Tibial nerve (tissue), 4 donors: ENCODE results near the gene COL4A1. TPM values are rescaled to one million over a fixed set of nuclear protein-coding genes. Genes with fewer than 3 reads are reported as not detected.

Experiments
- DNase-seq, 2 donors: peaks; one replicate each; pipeline ENCODE4 v3.0.0-alpha.2; 2019; ENCODE audit warnings: low spot score in 2 of 2
- H3K27ac ChIP-seq, 4 donors: fragments of 200-600 bp; sonication (generic) in 3 of 4; one replicate each; pipeline ENCODE4 v1.5.1; 2017 to 2019; ENCODE audit warnings: mild to moderate bottlenecking in 1 of 4
- H3K27me3 ChIP-seq, 2 donors: fragments of 200-600 bp; sonication (generic) in 1 of 2; one replicate each; pipeline versions ENCODE4 v1.5.1 to v1.6.0; 2017 to 2019
- H3K36me3 ChIP-seq, 3 donors: fragments of 200-600 bp; sonication (generic); one replicate each; pipeline ENCODE4 v1.5.1; 2018 to 2019
- H3K4me1 ChIP-seq, 4 donors: fragments of 200-600 bp; sonication (generic) in 3 of 4; one replicate each; pipeline ENCODE4 v1.5.1; 2017 to 2019
- H3K4me3 ChIP-seq, 4 donors: fragments of 200-600 bp; sonication (generic) in 3 of 4; one replicate each; pipeline ENCODE4 v1.5.1; 2017 to 2019; ENCODE audit warnings: mild to moderate bottlenecking in 1 of 4, moderate library complexity in 1 of 4
- H3K9me3 ChIP-seq, 4 donors: fragments of 200-600 bp; sonication (generic) in 3 of 4; one replicate each; pipeline ENCODE4 v1.5.1; 2017 to 2019
- EP300 ChIP-seq, 2 donors: sonication (generic); formaldehyde crosslinking; IDR thresholded peaks; one replicate each; pipeline ENCODE4 v1.6.1; 2017; ENCODE audit warnings: antibody characterized with exemption in 2 of 2, mild to moderate bottlenecking in 1 of 2
- POLR2A ChIP-seq, 2 donors: fragments of 450-650 bp; IDR thresholded peaks; one replicate each; pipeline ENCODE4 v1.6.1; 2017; ENCODE audit warnings: antibody characterized with exemption in 2 of 2, mild to moderate bottlenecking in 2 of 2, moderate library complexity in 2 of 2
- WGBS, 2 donors: methylation state at CpG; one replicate each; pipeline ENCODE4 v1.1.5; 2018; 5-methylcytosine and 5-hydroxymethylcytosine counted together
- total RNA-seq, 4 donors: library from RNA; depleted of rRNA; stranded (reverse); fragments of >200 nt; gene quantifications; one replicate each; pipeline ENCODE4 v1.1.0, GENCODE V29; 2016
- TF ChIP-seq, protein P1 (sequence below), 5 experiments: fragments of 200-600 bp in 3 of 5; fragments of 450-650 bp in 2 of 5; sonication (generic) in 3 of 5; IDR thresholded peaks; one replicate each; pipeline ENCODE4 v1.5.1; 2016 to 2019; ENCODE audit warnings: antibody characterized with exemption in 5 of 5, mild to moderate bottlenecking in 3 of 5, moderate library complexity in 2 of 5

Gene COL4A1
- total RNA-seq, 4 donors from 2014 or later: 385 to 583 (median 526) TPM

DNA sequence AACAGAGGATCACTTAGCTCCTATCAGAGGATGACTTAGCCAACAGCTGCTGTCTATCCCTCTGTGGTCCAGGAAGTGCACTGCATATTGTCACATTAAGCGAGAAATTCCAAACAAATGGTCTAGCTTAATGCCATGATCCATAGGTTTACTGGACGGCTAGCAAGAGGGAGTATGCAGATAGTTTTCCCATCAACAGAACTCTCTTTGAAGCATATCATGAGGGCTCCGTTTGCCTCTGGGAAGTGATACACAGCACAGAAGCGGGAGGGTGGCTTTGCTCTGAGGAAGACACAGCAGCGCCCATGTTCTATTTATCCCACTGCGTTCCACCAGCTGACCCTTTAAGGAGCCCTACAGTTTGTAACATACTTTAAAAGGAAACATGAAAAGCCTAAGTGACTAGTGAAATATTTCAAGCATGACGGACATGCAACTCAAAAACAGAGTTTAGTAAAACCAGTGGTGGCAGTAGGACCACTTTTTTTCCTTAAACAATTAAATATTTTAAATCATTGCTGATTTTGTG lies 52.7 kb downstream of the COL4A1 start:
- Histone ChIP-seq H3K27me3 (no peaks in the 10 kb centered on the region), H3K36me3 (no peaks in the 10 kb centered on the region), H3K4me1 (peaks cover 0 to 76% (median 33%) of the 10 kb centered on the region in 4 donors), H3K27ac (peak overlapping the region in 3 of 4 donors; percentile 53 to 66 (median 55)), H3K4me3 (no peak overlapping the region), H3K9me3 (no peaks in the 10 kb centered on the region)
- no peak for DNase-seq
- WGBS, 2 donors: 46 to 56% methylated on average over 7 of the region's 7 CpGs
- TF ChIP-seq, protein P1, sequence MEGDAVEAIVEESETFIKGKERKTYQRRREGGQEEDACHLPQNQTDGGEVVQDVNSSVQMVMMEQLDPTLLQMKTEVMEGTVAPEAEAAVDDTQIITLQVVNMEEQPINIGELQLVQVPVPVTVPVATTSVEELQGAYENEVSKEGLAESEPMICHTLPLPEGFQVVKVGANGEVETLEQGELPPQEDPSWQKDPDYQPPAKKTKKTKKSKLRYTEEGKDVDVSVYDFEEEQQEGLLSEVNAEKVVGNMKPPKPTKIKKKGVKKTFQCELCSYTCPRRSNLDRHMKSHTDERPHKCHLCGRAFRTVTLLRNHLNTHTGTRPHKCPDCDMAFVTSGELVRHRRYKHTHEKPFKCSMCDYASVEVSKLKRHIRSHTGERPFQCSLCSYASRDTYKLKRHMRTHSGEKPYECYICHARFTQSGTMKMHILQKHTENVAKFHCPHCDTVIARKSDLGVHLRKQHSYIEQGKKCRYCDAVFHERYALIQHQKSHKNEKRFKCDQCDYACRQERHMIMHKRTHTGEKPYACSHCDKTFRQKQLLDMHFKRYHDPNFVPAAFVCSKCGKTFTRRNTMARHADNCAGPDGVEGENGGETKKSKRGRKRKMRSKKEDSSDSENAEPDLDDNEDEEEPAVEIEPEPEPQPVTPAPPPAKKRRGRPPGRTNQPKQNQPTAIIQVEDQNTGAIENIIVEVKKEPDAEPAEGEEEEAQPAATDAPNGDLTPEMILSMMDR (IDR thresholded peaks at IDR 0.05): no peak
- no peak for TF ChIP-seq EP300 (IDR thresholded peaks at IDR 0.05)
- no peak for TF ChIP-seq POLR2A (IDR thresholded peaks at IDR 0.05)

DNA sequence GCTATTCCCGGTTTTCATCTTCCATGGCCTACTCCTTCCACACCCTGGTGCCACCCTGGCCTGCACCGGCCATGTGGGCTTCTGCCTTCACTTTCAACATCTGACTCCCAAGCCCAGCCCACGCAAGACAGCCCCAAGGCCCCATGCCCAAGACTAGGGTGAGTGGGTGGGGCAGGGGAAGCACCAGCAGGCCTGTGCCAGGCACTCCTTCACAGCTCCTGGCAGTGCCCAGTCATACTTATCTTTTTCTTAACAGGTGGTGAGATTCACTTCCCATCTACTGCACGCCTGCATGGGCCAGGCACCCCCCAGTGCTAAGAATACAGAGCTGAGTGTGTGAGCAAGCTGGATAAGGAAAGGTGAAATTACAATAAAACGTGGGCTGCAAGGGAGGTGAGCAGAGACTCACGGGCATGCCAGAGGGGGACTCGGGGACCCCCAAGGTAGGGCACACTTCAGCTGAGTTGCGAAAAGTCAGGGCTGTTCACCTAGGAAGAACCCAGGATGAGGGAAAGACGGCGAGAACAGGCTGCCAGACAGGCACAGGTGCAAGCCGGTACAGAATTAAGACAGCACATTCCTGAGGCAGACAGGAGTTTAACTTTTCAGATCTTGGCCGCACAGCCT lies 55.7 kb downstream of the COL4A1 start:
- Histone ChIP-seq H3K27me3 (no peaks in the 10 kb centered on the region), H3K4me1 (peaks cover 0 to 79% (median 47%) of the 10 kb centered on the region in 4 donors), H3K9me3 (no peaks in the 10 kb centered on the region), H3K36me3 (no peaks in the 10 kb centered on the region), H3K4me3 (no peak overlapping the region), H3K27ac (peak overlapping the region; percentile 70 to 93 (median 83))
- 76 to 85% methylated on average over 12 of the region's 12 CpGs for WGBS, 2 donors
- DNase-seq: no peak
- TF ChIP-seq, protein P1 (IDR thresholded peaks at IDR 0.05): no peak
- TF ChIP-seq POLR2A (IDR thresholded peaks at IDR 0.05) (no peak), EP300 (IDR thresholded peaks at IDR 0.05) (no peak)

DNA sequence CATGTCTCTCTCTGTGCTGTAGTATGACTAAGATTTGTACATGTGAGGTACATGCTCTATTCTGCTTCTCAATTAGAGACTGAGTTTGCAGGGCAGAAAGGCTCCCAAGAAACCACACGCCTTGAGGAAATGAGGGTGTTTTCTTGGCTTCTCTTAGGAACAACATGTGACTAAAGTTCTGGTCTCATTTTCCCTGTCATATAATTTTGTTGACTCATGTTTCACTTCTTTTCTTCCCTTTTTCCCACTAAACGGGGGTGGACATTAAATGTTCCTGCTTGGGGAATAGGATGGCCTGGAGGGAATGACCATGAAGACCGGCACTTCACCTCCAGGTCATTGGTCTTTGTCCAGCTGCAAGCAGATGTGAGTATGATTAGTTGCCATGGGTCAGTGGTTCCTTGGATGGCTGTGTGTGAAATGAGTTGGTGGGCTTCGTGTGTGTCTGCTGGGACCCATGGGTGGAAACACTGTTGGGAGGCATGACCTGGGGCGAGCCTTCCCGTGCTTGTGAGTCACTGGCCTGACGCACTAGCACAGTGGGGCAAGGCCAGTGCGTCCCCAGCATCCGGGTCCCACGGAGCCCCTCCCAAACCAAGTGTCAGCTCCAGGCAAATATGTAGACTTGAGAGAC lies 56.6 kb downstream of the COL4A1 start:
- Histone ChIP-seq H3K4me3 (no peak overlapping the region), H3K4me1 (peaks cover 0 to 83% (median 53%) of the 10 kb centered on the region in 4 donors)
- WGBS, 2 donors: 32 to 45% methylated on average over 10 of the region's 10 CpGs

DNA sequence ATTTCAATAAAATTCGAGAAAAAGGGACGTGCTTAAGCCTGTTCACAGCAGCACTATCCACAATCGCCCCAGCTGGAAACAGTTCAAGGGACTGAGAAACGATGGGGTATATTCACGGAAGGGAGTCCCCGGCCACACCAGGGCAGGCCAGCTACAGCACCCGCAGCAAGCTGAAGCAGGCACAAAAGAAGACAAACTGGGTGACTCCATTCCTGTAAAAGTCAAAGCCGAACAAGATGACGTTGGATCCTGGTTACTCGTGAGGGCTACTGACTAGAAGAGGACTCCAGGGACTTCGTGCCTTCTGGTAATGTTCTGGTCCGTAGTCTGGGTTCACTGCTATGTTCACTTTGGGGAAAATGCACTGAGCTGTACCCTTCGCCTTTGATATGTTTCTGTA lies 57.6 kb downstream of the COL4A1 start:
- 75 to 77% methylated on average over 13 of the region's 13 CpGs for WGBS, 2 donors
- H3K27ac ChIP-seq: peak overlapping the region; percentile 36 to 93 (median 81)
- H3K27me3 ChIP-seq: no peaks in the 10 kb centered on the region
- DNase-seq: no peak
- H3K36me3 ChIP-seq: no peaks in the 10 kb centered on the region
- H3K4me3 ChIP-seq: no peak overlapping the region
- peaks cover 0 to 84% (median 58%) of the 10 kb centered on the region in 4 donors for H3K4me1 ChIP-seq
- no peaks in the 10 kb centered on the region for H3K9me3 ChIP-seq
- TF ChIP-seq, protein P1 (IDR thresholded peaks at IDR 0.05): no peak
- TF ChIP-seq POLR2A (IDR thresholded peaks at IDR 0.05): no peak
- peak in 1 of 2 donors; percentile 40 for TF ChIP-seq EP300 (IDR thresholded peaks at IDR 0.05)

More for the DNA sequence above, 56.6 kb downstream of the COL4A1 start:
- TF ChIP-seq EP300 (IDR thresholded peaks at IDR 0.05) (peak; percentile 51 to 91), POLR2A (IDR thresholded peaks at IDR 0.05) (no peak)
- Histone ChIP-seq H3K27me3 (no peaks in the 10 kb centered on the region), H3K36me3 (no peaks in the 10 kb centered on the region), H3K9me3 (no peaks in the 10 kb centered on the region), H3K27ac (peak overlapping the region; percentile 70 to 93 (median 83))
- DNase-seq: peak; percentile 54 to 61

DNA sequence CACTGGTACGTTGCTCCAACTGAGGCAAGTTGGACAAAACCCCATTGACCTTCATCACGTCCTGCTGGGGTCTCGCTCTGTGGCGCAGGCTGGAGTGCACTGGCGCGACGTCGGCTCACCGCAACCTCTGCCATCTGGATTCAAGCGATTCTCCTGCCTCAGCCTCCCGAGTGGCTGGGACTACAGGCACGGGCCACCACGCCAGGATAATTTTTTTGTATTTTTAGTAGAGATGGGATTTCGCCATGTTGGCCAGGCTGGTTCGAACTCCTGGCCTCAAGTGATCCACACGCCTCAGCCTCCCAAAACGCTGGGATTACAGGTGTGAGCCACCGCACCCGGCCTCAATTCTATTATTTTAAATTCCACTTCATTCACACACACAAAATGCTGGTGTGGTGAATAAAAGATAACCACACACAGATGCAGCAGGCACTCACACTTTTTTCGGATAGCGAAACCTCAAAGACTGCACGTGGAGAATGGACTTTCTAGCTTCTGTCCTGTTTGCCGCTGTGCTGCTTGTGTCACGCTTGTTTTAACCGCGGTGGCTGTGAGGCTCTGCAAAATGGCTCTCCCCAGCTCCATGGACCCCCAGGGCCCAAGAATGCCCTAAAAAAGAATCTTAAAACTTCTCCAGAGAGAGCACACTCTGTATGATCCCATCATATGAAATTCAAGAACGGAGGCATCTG lies 58.4 kb downstream of the COL4A1 start:
- Histone ChIP-seq H3K9me3 (no peaks in the 10 kb centered on the region), H3K27me3 (no peaks in the 10 kb centered on the region), H3K27ac (peak overlapping the region; percentile 34 to 93 (median 64)), H3K36me3 (no peaks in the 10 kb centered on the region), H3K4me1 (peaks cover 0 to 84% (median 58%) of the 10 kb centered on the region in 4 donors), H3K4me3 (no peak overlapping the region)
- DNase-seq: no peak
- WGBS, 2 donors: 94 to 95% methylated on average over 26 to 27 of the region's 27 CpGs
- TF ChIP-seq EP300 (IDR thresholded peaks at IDR 0.05) (no peak), POLR2A (IDR thresholded peaks at IDR 0.05) (no peak)
- TF ChIP-seq, protein P1 (IDR thresholded peaks at IDR 0.05): no peak
